ENCODE measurements around the gene MYCT1. TPM values are rescaled to one million over a fixed set of nuclear protein-coding genes. Genes with fewer than 3 reads are reported as not detected.

MYCT1 gene
- total RNA-seq, 1 experiment from 2014 or later = not detected

DNA sequence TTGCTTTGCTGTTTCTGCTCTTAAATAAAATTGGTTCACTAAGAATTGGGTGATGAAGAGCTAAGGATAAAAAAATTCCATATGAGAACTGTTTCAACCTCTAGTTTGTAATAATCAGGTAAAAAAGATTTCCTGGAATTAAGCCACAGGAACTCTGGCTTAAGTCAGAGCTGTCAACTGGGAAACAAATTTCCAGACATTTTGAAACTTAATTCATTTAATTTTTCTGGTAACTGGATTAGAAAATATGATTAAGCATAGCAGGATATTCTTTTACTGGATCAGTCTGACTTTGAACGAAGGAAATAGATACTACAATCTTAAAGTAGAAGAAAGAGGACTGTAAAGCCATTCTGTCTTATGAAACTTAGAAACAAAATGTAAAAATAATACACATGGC, 51.6 kb downstream of the MYCT1 start:
- no peaks in the 10 kb centered on the region for H3K4me1 Mint-ChIP-seq (ENCODE audit: low read depth, unreplicated experiment)
- BruUV-seq (replicated peaks) = no TSS peak
- Histone ChIP-seq H3K36me3 (ENCODE audit: control insufficient read depth, insufficient read depth, low read length) (no peaks in the 10 kb centered on the region), H3K27me3 (replicated peaks; ENCODE audit: control insufficient read depth, insufficient read depth, low read length) (no peaks in the 10 kb centered on the region; the same call in 1 of the 2 replicates), H3K9me3 (no peaks in the 10 kb centered on the region), H3K4me3 (ENCODE audit: low read depth, low read length) (no peak overlapping the region), H3K4me1 (no peaks in the 10 kb centered on the region)
- no peak overlapping the region for H3K4me3 Mint-ChIP-seq (ENCODE audit: unreplicated experiment)
- peaks cover under 1% of the 10 kb centered on the region for H3K27me3 Mint-ChIP-seq (ENCODE audit: insufficient read depth, unreplicated experiment)
- H3K9me3 Mint-ChIP-seq (ENCODE audit: unreplicated experiment) = no peaks in the 10 kb centered on the region
- no peak overlapping the region for H3K27ac Mint-ChIP-seq (ENCODE audit: unreplicated experiment)
- TF ChIP-seq, protein P1, sequence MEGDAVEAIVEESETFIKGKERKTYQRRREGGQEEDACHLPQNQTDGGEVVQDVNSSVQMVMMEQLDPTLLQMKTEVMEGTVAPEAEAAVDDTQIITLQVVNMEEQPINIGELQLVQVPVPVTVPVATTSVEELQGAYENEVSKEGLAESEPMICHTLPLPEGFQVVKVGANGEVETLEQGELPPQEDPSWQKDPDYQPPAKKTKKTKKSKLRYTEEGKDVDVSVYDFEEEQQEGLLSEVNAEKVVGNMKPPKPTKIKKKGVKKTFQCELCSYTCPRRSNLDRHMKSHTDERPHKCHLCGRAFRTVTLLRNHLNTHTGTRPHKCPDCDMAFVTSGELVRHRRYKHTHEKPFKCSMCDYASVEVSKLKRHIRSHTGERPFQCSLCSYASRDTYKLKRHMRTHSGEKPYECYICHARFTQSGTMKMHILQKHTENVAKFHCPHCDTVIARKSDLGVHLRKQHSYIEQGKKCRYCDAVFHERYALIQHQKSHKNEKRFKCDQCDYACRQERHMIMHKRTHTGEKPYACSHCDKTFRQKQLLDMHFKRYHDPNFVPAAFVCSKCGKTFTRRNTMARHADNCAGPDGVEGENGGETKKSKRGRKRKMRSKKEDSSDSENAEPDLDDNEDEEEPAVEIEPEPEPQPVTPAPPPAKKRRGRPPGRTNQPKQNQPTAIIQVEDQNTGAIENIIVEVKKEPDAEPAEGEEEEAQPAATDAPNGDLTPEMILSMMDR (IDR thresholded peaks at IDR 0.05; ENCODE audit: insufficient read depth in 1 of 2, low read depth in 1 of 2, low read length in 1 of 2, severe bottlenecking in 1 of 2, unreplicated experiment in 1 of 2) = no peak
- ChIA-PET POLR2A (no interaction called here), CTCF (interaction anchor here (1.5 kb wide), 1 partner anchor 199 kb away, joined by 4 read pairs; no protein-coding TSS in a partner anchor)
- intact Hi-C loops (cut with micrococcal nuclease; ENCODE audit: unreplicated experiment) = loop anchor here (10.0 kb wide), 1 partner anchor 115 kb away; no protein-coding TSS in a partner anchor
- no peak for DNase-seq
- H3K36me3 Mint-ChIP-seq (ENCODE audit: insufficient read depth, unreplicated experiment) = no peaks in the 10 kb centered on the region

DNA sequence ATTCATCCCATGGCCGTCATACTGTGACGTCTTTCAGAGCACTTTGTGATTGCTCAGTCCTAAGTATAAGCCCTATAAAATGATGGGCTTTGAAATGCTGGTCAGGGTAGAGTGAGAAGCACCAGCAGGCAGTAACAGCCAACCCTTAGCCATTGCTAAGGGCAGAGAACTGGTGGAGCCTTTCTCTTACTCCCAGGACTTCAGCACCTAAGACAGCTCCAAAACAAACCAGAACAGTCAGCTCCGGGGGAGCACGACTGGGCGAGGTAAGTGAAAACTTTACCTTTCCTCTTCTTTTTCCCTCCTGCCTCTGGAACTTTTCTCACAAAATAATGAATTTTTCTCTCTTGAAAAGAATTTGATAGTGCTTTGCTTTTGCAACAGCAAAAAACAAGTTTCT, 53.0 kb downstream of the MYCT1 start, which contains the start of gene VIP:
Gene VIP (plus strand): TSS at position 104 of the 400 bp plus-strand sequence. CDS start 1,381 bp downstream, outside the sequence.
- Histone ChIP-seq H3K9me3 (no peaks in the 10 kb centered on the region), H3K27me3 (replicated peaks; ENCODE audit: control insufficient read depth, insufficient read depth, low read length) (no peaks in the 10 kb centered on the region), H3K36me3 (ENCODE audit: control insufficient read depth, insufficient read depth, low read length) (no peaks in the 10 kb centered on the region), H3K4me3 (ENCODE audit: low read depth, low read length) (no peak within 1 kb of the TSS), H3K4me1 (no peaks in the 10 kb centered on the region)
- POLR2A ChIA-PET = no interaction called here
- intact Hi-C loops (cut with micrococcal nuclease; ENCODE audit: unreplicated experiment) = loop anchor here (1.0 kb wide), 1 partner anchor 203 kb away; no protein-coding TSS in a partner anchor
- H3K36me3 Mint-ChIP-seq (ENCODE audit: insufficient read depth, unreplicated experiment) = no peaks in the 10 kb centered on the region
- peak in 1 of 2 experiments; percentile 60 for DNase-seq
- no peaks in the 10 kb centered on the region for H3K9me3 Mint-ChIP-seq (ENCODE audit: unreplicated experiment)
- TF ChIP-seq, protein P1 (IDR thresholded peaks at IDR 0.05; ENCODE audit: insufficient read depth in 1 of 2, low read depth in 1 of 2, low read length in 1 of 2, severe bottlenecking in 1 of 2, unreplicated experiment in 1 of 2) = no peak
- CTCF ChIA-PET = interaction anchor here (1.2 kb wide), 1 partner anchor 197 kb away, joined by 4 read pairs; no protein-coding TSS in a partner anchor
- no peaks in the 10 kb centered on the region for H3K27me3 Mint-ChIP-seq (ENCODE audit: insufficient read depth, unreplicated experiment)
- H3K4me3 Mint-ChIP-seq (ENCODE audit: unreplicated experiment) = no peak within 1 kb of the TSS
- BruUV-seq (replicated peaks) = no TSS peak
- H3K27ac Mint-ChIP-seq (ENCODE audit: unreplicated experiment) = no peak within 1 kb of the TSS
- no peaks in the 10 kb centered on the region for H3K4me1 Mint-ChIP-seq (ENCODE audit: low read depth, unreplicated experiment)

DNA sequence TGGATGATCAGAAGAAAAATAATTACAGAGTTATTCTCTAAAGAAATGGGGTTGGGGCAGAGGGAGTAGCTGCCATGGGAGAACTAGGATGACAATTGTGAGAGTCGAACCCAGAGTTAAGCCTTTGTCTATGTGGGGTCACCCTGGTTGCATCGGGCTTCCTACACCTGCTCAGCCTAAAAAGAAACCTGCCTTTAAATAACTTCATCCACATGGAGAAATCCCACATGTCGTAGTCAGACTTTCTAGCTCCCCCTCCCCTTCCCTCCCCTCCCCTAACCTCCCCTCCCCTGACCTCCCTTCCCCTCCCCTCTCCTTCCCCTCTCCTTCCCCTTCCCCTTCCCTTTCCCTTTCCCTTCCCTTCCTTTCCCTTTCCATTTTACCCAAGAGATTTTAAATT, 67.6 kb downstream of the MYCT1 start:
- H3K27me3 ChIP-seq (replicated peaks; ENCODE audit: control insufficient read depth, insufficient read depth, low read length) = no peaks in the 10 kb centered on the region
- intact Hi-C loops (cut with micrococcal nuclease; ENCODE audit: unreplicated experiment) = no loop called here

More for the DNA sequence above, 67.6 kb downstream of the MYCT1 start:
- no peak overlapping the region for H3K4me3 Mint-ChIP-seq (ENCODE audit: unreplicated experiment)
- H3K27me3 Mint-ChIP-seq (ENCODE audit: insufficient read depth, unreplicated experiment) = peaks cover 9% of the 10 kb centered on the region
- H3K27ac Mint-ChIP-seq (ENCODE audit: unreplicated experiment) = no peak overlapping the region
- no peaks in the 10 kb centered on the region for H3K36me3 Mint-ChIP-seq (ENCODE audit: insufficient read depth, unreplicated experiment)
- BruUV-seq (replicated peaks) = no TSS peak
- H3K9me3 Mint-ChIP-seq (ENCODE audit: unreplicated experiment) = no peaks in the 10 kb centered on the region
- TF ChIP-seq, protein P1 (IDR thresholded peaks at IDR 0.05; ENCODE audit: insufficient read depth in 1 of 2, low read depth in 1 of 2, low read length in 1 of 2, severe bottlenecking in 1 of 2, unreplicated experiment in 1 of 2) = no peak
- POLR2A ChIA-PET = no interaction called here
- no peaks in the 10 kb centered on the region for H3K4me1 Mint-ChIP-seq (ENCODE audit: low read depth, unreplicated experiment)
- Histone ChIP-seq H3K4me1 (no peaks in the 10 kb centered on the region), H3K36me3 (ENCODE audit: control insufficient read depth, insufficient read depth, low read length) (no peaks in the 10 kb centered on the region), H3K9me3 (no peaks in the 10 kb centered on the region), H3K4me3 (ENCODE audit: low read depth, low read length) (no peak overlapping the region)
- no peak for DNase-seq
- CTCF ChIA-PET = no interaction called here
